ENCODE data around the gene SASS6.

The SASS6 gene

GRCh38 chr1:100074604-100075395, 57.9 kb downstream of the SASS6 start:
- Histone ChIP-seq H3K27me3 (ENCODE audit: control insufficient read depth, insufficient read depth, low read length) (no peaks in the 10 kb centered on the region), H3K9me3 (ENCODE audit: control insufficient read depth, insufficient read depth, low read length) (no peaks in the 10 kb centered on the region), H3K27ac (ENCODE audit: low read depth, low read length) (no peak overlapping the region), H3K36me3 (ENCODE audit: control insufficient read depth, insufficient read depth, low read length) (peaks cover 70% of the 10 kb centered on the region), H3K9ac (ENCODE audit: low read depth, low read length) (no peak overlapping the region), H3K4me1 (ENCODE audit: control insufficient read depth, insufficient read depth, low read length) (peaks cover 16% of the 10 kb centered on the region; the same call in 1 of the 2 replicates), H3K4me3 (ENCODE audit: low read depth, low read length) (no peak overlapping the region)

DNA sequence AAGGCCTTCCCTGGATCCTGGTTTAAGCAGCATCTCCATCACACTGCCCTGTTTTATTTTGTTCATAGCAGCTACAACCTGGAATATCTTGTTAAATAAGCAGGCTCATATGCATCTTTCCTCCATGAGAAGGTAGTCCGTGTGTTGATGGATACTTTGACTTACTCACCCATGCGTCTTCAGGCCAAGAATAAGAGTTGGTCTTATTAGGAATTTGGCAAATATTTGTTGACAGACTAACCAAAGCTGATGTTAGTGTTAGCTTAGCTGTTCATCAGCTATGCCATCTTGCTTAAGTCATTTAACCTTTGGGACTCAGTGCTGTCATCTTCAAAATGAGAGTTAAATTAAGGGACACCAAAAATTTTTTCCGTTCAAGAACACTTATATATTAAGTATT, 59.2 kb downstream of the SASS6 start:
- peaks cover 16% of the 10 kb centered on the region; the same call in 1 of the 2 replicates for H3K4me1 ChIP-seq (ENCODE audit: control insufficient read depth, insufficient read depth, low read length)
- peaks cover 72% of the 10 kb centered on the region for H3K36me3 ChIP-seq (ENCODE audit: control insufficient read depth, insufficient read depth, low read length)
- no peaks in the 10 kb centered on the region for H3K9me3 ChIP-seq (ENCODE audit: control insufficient read depth, insufficient read depth, low read length)
- no peak overlapping the region for H3K4me3 ChIP-seq (ENCODE audit: low read depth, low read length)
- no peaks in the 10 kb centered on the region for H3K27me3 ChIP-seq (ENCODE audit: control insufficient read depth, insufficient read depth, low read length)
- H3K27ac ChIP-seq (ENCODE audit: low read depth, low read length): no peak overlapping the region
- H3K9ac ChIP-seq (ENCODE audit: low read depth, low read length): no peak overlapping the region

DNA sequence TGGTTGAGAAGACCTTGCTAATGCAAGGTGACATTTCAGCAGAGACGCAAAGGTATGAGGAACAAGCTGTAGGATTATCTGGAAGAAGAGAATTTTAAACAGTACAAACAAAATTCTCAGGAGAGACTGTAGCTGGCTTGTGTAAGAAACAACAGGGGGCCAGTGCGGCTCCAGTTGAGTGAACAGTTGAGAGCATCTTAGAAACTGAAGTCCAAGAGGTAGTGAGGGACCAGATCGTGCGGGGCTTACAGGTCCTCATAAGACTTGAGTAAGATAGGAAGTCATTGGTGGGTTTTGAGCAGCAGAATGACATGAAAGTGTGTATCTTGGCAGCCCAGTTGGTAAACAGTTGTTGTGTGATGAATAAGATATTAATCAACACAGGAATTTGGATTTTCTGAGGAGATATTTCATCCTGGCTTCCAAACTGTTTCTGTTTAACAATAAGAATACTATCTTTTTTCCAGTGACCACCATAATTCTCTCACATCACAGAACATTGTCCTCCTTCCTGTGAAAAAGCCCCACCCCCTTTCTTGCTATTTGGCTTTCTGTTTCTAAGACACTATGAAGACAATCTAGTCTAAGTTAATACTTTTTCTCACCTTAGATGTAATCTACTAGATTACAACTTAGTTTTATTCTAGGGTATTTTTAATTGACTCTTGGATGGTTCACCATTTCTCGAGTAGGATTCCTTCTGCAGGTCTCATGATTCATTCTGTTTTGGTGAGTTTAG, 62.4 kb downstream of the SASS6 start:
- no peak overlapping the region for H3K9ac ChIP-seq (ENCODE audit: low read depth, low read length)
- H3K36me3 ChIP-seq (ENCODE audit: control insufficient read depth, insufficient read depth, low read length): peaks cover 81% of the 10 kb centered on the region

GRCh38 chr1:100065969-100066227, 66.8 kb downstream of the SASS6 start:
- Histone ChIP-seq H3K27ac (ENCODE audit: low read depth, low read length) (no peak overlapping the region), H3K9me3 (ENCODE audit: control insufficient read depth, insufficient read depth, low read length) (no peaks in the 10 kb centered on the region), H3K4me1 (ENCODE audit: control insufficient read depth, insufficient read depth, low read length) (no peaks in the 10 kb centered on the region), H3K4me3 (ENCODE audit: low read depth, low read length) (no peak overlapping the region), H3K27me3 (ENCODE audit: control insufficient read depth, insufficient read depth, low read length) (no peaks in the 10 kb centered on the region), H3K36me3 (ENCODE audit: control insufficient read depth, insufficient read depth, low read length) (peaks cover 80% of the 10 kb centered on the region), H3K9ac (ENCODE audit: low read depth, low read length) (no peak overlapping the region)

More for the DNA sequence above, 62.4 kb downstream of the SASS6 start:
- Histone ChIP-seq H3K4me1 (ENCODE audit: control insufficient read depth, insufficient read depth, low read length) (no peaks in the 10 kb centered on the region), H3K27ac (ENCODE audit: low read depth, low read length) (no peak overlapping the region), H3K9me3 (ENCODE audit: control insufficient read depth, insufficient read depth, low read length) (no peaks in the 10 kb centered on the region), H3K27me3 (ENCODE audit: control insufficient read depth, insufficient read depth, low read length) (no peaks in the 10 kb centered on the region), H3K4me3 (ENCODE audit: low read depth, low read length) (no peak overlapping the region)

- no peaks in the 10 kb centered on the region for H3K27me3 ChIP-seq (ENCODE audit: control insufficient read depth, insufficient read depth, low read length)
- no peak overlapping the region for H3K9ac ChIP-seq (ENCODE audit: low read depth, low read length)
- no peak overlapping the region for H3K4me3 ChIP-seq (ENCODE audit: low read depth, low read length)
- H3K4me1 ChIP-seq (ENCODE audit: control insufficient read depth, insufficient read depth, low read length): no peaks in the 10 kb centered on the region
- H3K36me3 ChIP-seq (ENCODE audit: control insufficient read depth, insufficient read depth, low read length): peaks cover 80% of the 10 kb centered on the region
- H3K9me3 ChIP-seq (ENCODE audit: control insufficient read depth, insufficient read depth, low read length): no peaks in the 10 kb centered on the region
- H3K27ac ChIP-seq (ENCODE audit: low read depth, low read length): no peak overlapping the region
These were observed 67.4 kb downstream of the SASS6 start for GRCh38 chr1:100065183-100065968.

- Histone ChIP-seq H3K36me3 (ENCODE audit: control insufficient read depth, insufficient read depth, low read length) (peaks cover 72% of the 10 kb centered on the region), H3K4me3 (ENCODE audit: low read depth, low read length) (no peak overlapping the region), H3K9ac (ENCODE audit: low read depth, low read length) (no peak overlapping the region), H3K27ac (ENCODE audit: low read depth, low read length) (no peak overlapping the region), H3K27me3 (ENCODE audit: control insufficient read depth, insufficient read depth, low read length) (no peaks in the 10 kb centered on the region), H3K9me3 (ENCODE audit: control insufficient read depth, insufficient read depth, low read length) (no peaks in the 10 kb centered on the region), H3K4me1 (ENCODE audit: control insufficient read depth, insufficient read depth, low read length) (no peaks in the 10 kb centered on the region)
These were observed 71.0 kb downstream of the SASS6 start for GRCh38 chr1:100061681-100062080.

DNA sequence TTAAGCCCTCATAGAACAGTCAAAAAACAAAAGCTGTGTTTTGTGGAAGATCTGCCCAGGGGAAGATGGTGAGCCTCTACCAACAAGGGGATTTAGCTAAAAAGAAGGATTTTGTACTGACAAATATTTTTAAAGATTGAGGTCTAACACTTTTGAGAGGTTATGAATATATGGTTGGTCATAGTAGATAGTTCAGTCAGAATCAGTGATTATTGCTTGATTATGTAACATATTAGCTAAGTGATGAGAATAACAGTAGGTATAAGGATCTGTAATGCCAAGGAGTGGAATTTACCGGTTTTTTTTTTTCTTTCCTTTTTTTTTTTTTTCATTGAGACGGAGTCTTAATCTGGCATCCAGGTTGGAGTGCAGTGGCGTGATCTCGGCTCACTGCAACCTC, 79.0 kb downstream of the SASS6 start:
- Histone ChIP-seq H3K36me3 (ENCODE audit: control insufficient read depth, insufficient read depth, low read length) (peaks cover 21% of the 10 kb centered on the region), H3K27me3 (ENCODE audit: control insufficient read depth, insufficient read depth, low read length) (no peaks in the 10 kb centered on the region), H3K4me1 (ENCODE audit: control insufficient read depth, insufficient read depth, low read length) (peaks cover 11% of the 10 kb centered on the region), H3K9me3 (ENCODE audit: control insufficient read depth, insufficient read depth, low read length) (no peaks in the 10 kb centered on the region), H3K9ac (ENCODE audit: low read depth, low read length) (no peak overlapping the region), H3K4me3 (ENCODE audit: low read depth, low read length) (no peak overlapping the region), H3K27ac (ENCODE audit: low read depth, low read length) (no peak overlapping the region)

- Histone ChIP-seq H3K4me3 (ENCODE audit: low read depth, low read length) (no peak overlapping the region), H3K9ac (ENCODE audit: low read depth, low read length) (no peak overlapping the region), H3K36me3 (ENCODE audit: control insufficient read depth, insufficient read depth, low read length) (peaks cover 15% of the 10 kb centered on the region), H3K27me3 (ENCODE audit: control insufficient read depth, insufficient read depth, low read length) (no peaks in the 10 kb centered on the region), H3K9me3 (ENCODE audit: control insufficient read depth, insufficient read depth, low read length) (no peaks in the 10 kb centered on the region), H3K4me1 (ENCODE audit: control insufficient read depth, insufficient read depth, low read length) (peaks cover 16% of the 10 kb centered on the region), H3K27ac (ENCODE audit: low read depth, low read length) (no peak overlapping the region)
These were observed 79.6 kb downstream of the SASS6 start for GRCh38 chr1:100053119-100053518.

DNA sequence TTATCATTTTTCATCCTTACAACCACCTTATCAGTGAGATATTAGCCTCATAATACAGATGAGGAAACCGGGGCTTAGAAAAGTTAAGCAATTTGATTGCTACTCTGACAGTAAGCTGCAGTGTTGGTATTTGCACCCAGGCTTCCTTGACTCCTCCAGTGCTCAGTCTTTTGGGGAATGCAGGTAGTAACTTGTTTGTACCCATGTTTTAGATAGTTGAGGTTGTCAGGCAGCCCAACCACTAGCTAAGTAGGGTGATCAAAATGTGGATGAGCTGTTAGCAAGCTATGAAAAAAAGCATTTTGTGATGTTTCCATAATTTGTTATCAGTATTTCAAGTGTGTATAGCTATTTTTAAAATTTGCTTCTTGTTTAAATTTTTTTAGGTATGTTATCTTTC, 80.8 kb downstream of the SASS6 start:
- no peaks in the 10 kb centered on the region for H3K27me3 ChIP-seq (ENCODE audit: control insufficient read depth, insufficient read depth, low read length)
- no peak overlapping the region for H3K9ac ChIP-seq (ENCODE audit: low read depth, low read length)
- no peaks in the 10 kb centered on the region for H3K9me3 ChIP-seq (ENCODE audit: control insufficient read depth, insufficient read depth, low read length)
- no peak overlapping the region for H3K27ac ChIP-seq (ENCODE audit: low read depth, low read length)
- no peak overlapping the region for H3K4me3 ChIP-seq (ENCODE audit: low read depth, low read length)
- H3K36me3 ChIP-seq (ENCODE audit: control insufficient read depth, insufficient read depth, low read length): peaks cover 10% of the 10 kb centered on the region
- H3K4me1 ChIP-seq (ENCODE audit: control insufficient read depth, insufficient read depth, low read length): peaks cover 19% of the 10 kb centered on the region

GRCh38 chr1:100051401-100051800, 81.3 kb downstream of the SASS6 start:
- no peak overlapping the region for H3K4me3 ChIP-seq (ENCODE audit: low read depth, low read length)
- H3K4me1 ChIP-seq (ENCODE audit: control insufficient read depth, insufficient read depth, low read length): peaks cover 24% of the 10 kb centered on the region
- H3K27ac ChIP-seq (ENCODE audit: low read depth, low read length): no peak overlapping the region
- no peaks in the 10 kb centered on the region for H3K27me3 ChIP-seq (ENCODE audit: control insufficient read depth, insufficient read depth, low read length)
- peaks cover 10% of the 10 kb centered on the region for H3K36me3 ChIP-seq (ENCODE audit: control insufficient read depth, insufficient read depth, low read length)
- H3K9me3 ChIP-seq (ENCODE audit: control insufficient read depth, insufficient read depth, low read length): no peaks in the 10 kb centered on the region
- H3K9ac ChIP-seq (ENCODE audit: low read depth, low read length): no peak overlapping the region

- Histone ChIP-seq H3K9ac (ENCODE audit: low read depth, low read length) (no peak overlapping the region; the same call in 1 of the 2 replicates), H3K9me3 (ENCODE audit: control insufficient read depth, insufficient read depth, low read length) (no peaks in the 10 kb centered on the region), H3K27ac (ENCODE audit: low read depth, low read length) (no peak overlapping the region), H3K4me3 (ENCODE audit: low read depth, low read length) (no peak overlapping the region), H3K36me3 (ENCODE audit: control insufficient read depth, insufficient read depth, low read length) (peaks cover 10% of the 10 kb centered on the region), H3K4me1 (ENCODE audit: control insufficient read depth, insufficient read depth, low read length) (peaks cover 24% of the 10 kb centered on the region), H3K27me3 (ENCODE audit: control insufficient read depth, insufficient read depth, low read length) (no peaks in the 10 kb centered on the region)
These were observed 82.6 kb downstream of the SASS6 start for GRCh38 chr1:100050139-100050538.

Measured in HUES48 (cell line).